ENCODE measurements around the gene SIL1. TPM values are rescaled to one million over a fixed set of nuclear protein-coding genes. Genes with fewer than 3 reads are reported as not detected.
A peak's percentile ranks its signal among the peaks of the same experiment; 100 is the strongest.

The SIL1 gene
- total and polyA plus RNA-seq, 2 of the 13 experiments (the other 11 are each of a cell fraction or from before 2014, with no cell fraction given): 26.0 to 30.0 TPM

GRCh38 chr5:138963763-138964371, 234.3 kb downstream of the SIL1 start (continued):
- TF ChIP-seq DMTF1 (CRISPR knock-in tag; IDR thresholded peaks at IDR 0.05): no peak
- TF ChIP-seq MAZ (IDR thresholded peaks at IDR 0.05; ENCODE audit: borderline replicate concordance, low read depth, low read length): no peak
- no peak for TF ChIP-seq MAZ (CRISPR knock-in tag; IDR thresholded peaks at IDR 0.05; ENCODE audit: low read depth)
- TF ChIP-seq SALL1 (CRISPR knock-in tag; IDR thresholded peaks at IDR 0.05): peak; percentile 63
- no peak for TF ChIP-seq KDM5A (IDR thresholded peaks at IDR 0.05; ENCODE audit: borderline replicate concordance, low read length)
- TF ChIP-seq ZNF616 (CRISPR knock-in tag; IDR thresholded peaks at IDR 0.05; ENCODE audit: low read depth): no peak
- no peak for TF ChIP-seq ZNF83 (CRISPR knock-in tag; IDR thresholded peaks at IDR 0.05; ENCODE audit: borderline replicate concordance)
- TF ChIP-seq SAFB2 (CRISPR knock-in tag; IDR thresholded peaks at IDR 0.05; ENCODE audit: borderline replicate concordance, low read depth): no peak
- no peak for TF ChIP-seq ZBTB34 (CRISPR knock-in tag; IDR thresholded peaks at IDR 0.05)
- TF ChIP-seq ZMYM4 (CRISPR knock-in tag; IDR thresholded peaks at IDR 0.05): no peak; the same call in 1 of the 2 replicates
- no peak for TF ChIP-seq ZSCAN31 (CRISPR knock-in tag; IDR thresholded peaks at IDR 0.05; ENCODE audit: low read depth)
- TF ChIP-seq ZNF547 (CRISPR knock-in tag; IDR thresholded peaks at IDR 0.05): no peak
- TF ChIP-seq FOXC1 (CRISPR knock-in tag; IDR thresholded peaks at IDR 0.05; ENCODE audit: borderline replicate concordance): no peak
- no peak for TF ChIP-seq NONO (IDR thresholded peaks at IDR 0.05)
- no peak for TF ChIP-seq NONO (CRISPR knock-in tag; conservative IDR thresholded peaks at IDR 0.05)
- no peak for TF ChIP-seq PBX3 (CRISPR knock-in tag; IDR thresholded peaks at IDR 0.05; ENCODE audit: borderline replicate concordance)
- no peak for TF ChIP-seq CREBL2 (CRISPR knock-in tag; IDR thresholded peaks at IDR 0.05; ENCODE audit: borderline replicate concordance)
- TF ChIP-seq UBTF (CRISPR knock-in tag; IDR thresholded peaks at IDR 0.05): no peak
- no peak for TF ChIP-seq ZNF230 (CRISPR knock-in tag; IDR thresholded peaks at IDR 0.05)
- no peak for TF ChIP-seq SP140L (CRISPR knock-in tag; IDR thresholded peaks at IDR 0.05; ENCODE audit: borderline replicate concordance)
- no peak for TF ChIP-seq ZNF780A (CRISPR knock-in tag; IDR thresholded peaks at IDR 0.05)
- TF ChIP-seq ZNF225 (CRISPR knock-in tag; IDR thresholded peaks at IDR 0.05): no peak
- TF ChIP-seq CEBPG (CRISPR knock-in tag; IDR thresholded peaks at IDR 0.05): 0 out of 2 replicates have a peak, but pooled peaks have one; percentile 8
- no peak for TF ChIP-seq CEBPB (IDR thresholded peaks at IDR 0.05; ENCODE audit: borderline replicate concordance, low read depth, low read length)
